ENCODE results near the gene HPSE2.

The HPSE2 gene

DNA sequence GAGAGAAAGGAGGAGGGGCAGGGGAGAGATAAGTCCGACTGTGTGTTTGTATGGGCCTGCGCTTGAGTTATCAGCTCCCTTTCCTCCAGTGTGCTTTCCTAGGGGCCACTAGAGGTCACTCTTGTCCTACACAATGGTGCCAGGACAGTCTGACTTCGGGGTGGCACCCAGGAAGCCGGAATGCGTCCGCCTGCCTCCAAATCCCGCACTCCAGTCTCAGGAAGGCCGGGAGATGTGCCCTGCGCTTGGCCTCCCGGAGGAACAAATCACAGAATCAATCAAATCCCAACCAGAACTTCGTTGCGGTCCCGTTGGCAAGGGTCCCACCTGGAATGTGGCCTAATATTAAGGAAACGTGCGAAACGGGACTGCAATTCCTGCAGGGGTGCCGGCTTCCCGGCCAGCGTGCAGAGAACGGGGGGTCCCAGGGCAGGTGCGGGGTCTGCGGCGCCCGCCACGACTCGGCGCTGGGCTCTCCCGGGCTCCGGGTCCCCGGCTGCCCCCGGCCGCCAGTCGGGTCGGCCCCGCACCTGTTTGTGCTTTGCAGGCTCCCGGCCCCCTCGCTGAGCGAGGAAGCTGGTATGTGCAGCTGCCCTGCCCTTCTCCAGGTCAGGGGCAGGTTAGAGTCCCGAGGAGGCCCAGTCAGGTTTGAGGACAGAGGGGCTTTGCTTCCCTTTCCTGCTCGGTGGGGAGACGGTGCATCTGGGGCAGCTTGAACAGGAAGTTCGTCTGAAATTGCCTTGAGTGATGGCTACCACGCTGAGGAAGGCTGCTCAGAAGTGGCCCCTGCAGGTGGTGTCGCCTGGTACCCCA, 767.9 kb downstream of the HPSE2 start:
- H3K4me3 ChIP-seq (ENCODE audit: low read length), result no peak overlapping the region
- peak; percentile 60 for DNase-seq (ENCODE audit: low read depth, low spot score)

DNA sequence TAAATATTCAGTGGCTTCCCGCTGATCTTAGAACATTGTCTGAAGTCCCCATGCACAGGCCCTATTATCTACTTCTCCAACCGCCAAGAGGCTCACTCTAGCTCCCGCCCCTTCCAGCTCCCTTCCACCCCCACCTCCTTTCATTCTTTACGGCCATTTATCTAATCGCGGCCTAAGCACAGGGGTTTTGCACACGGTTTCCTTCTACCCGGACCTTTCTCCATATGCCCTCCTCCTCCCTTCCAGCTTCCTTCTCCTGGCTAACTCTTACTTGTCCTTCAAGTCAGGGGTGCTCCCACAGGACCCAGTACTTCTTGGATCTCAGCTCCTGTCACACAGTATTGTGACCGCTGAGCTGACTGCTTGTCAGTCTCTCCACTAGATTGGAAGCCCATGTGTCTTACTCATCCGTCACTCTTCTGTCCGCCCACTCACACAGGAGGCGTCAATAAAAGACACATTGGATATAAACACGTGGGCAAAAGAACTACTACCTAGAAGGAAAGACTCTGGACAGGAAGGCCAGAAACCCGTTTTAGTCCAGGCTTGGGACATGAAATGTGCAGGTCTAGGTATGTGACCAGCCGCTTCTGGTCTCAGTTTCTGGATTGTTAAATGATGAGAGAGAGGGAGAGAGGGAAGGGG, 768.7 kb downstream of the HPSE2 start:
- H3K4me3 ChIP-seq (ENCODE audit: low read length), result no peak overlapping the region
- DNase-seq (ENCODE audit: low read depth, low spot score), result no peak

DNA sequence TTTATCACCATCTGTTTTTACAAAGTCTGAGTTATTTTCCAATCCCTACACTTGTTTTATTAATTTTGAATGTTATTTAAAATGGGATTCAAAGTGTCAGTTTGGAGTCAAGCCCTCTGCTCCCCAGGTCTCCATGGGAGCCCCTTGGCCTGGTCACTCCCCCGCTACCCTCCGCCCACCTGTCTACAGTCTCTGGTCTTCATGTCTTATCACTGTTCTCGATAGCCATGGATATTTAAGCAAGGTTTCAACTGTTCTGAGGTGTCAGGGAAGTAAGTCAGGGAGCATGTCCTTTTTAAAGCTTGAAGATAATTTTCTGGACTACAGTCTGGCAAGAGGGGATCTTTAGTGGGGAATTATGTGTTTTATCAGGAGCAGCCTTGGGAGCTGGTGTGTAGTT, 769.8 kb downstream of the HPSE2 start:
- DNase-seq (ENCODE audit: low read depth, low spot score), result no peak
- H3K4me3 ChIP-seq (ENCODE audit: low read length), result no peak overlapping the region

GRCh38 chr10:98463976-98464754, 771.5 kb downstream of the HPSE2 start:
- DNase-seq (ENCODE audit: low read depth, low spot score), result no peak
- H3K4me3 ChIP-seq (ENCODE audit: low read length), result no peak overlapping the region

GRCh38 chr10:98463016-98463415, 772.6 kb downstream of the HPSE2 start:
- H3K4me3 ChIP-seq (ENCODE audit: low read length), result no peak overlapping the region

DNA sequence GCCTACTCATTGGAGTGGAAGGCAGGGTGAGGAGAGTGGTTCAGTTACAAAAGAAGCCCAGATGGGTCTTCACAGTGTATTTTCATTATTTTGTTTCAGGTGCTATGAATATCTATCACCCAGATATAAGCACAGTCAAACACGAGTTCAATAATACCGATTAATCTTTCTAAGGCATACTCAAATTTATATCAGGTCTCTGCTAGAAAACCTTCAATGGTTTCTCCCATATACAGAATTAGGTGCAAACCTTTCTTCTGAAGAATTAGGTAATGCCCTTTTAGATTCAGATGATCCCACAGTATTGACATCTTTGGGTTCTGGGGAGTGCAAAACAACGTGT, 774.2 kb downstream of the HPSE2 start:
- H3K4me3 ChIP-seq (ENCODE audit: low read length), result no peak overlapping the region
- DNase-seq (ENCODE audit: low read depth, low spot score), result no peak

More at GRCh38 chr10:98463016-98463415, 772.6 kb downstream of the HPSE2 start:
- no peak for DNase-seq (ENCODE audit: low read depth, low spot score)

- no peak overlapping the region for H3K4me3 ChIP-seq (ENCODE audit: low read length)
- DNase-seq (ENCODE audit: low read depth, low spot score), result no peak
Measured at GRCh38 chr10:98460837-98461499, 774.7 kb downstream of the HPSE2 start.

DNA sequence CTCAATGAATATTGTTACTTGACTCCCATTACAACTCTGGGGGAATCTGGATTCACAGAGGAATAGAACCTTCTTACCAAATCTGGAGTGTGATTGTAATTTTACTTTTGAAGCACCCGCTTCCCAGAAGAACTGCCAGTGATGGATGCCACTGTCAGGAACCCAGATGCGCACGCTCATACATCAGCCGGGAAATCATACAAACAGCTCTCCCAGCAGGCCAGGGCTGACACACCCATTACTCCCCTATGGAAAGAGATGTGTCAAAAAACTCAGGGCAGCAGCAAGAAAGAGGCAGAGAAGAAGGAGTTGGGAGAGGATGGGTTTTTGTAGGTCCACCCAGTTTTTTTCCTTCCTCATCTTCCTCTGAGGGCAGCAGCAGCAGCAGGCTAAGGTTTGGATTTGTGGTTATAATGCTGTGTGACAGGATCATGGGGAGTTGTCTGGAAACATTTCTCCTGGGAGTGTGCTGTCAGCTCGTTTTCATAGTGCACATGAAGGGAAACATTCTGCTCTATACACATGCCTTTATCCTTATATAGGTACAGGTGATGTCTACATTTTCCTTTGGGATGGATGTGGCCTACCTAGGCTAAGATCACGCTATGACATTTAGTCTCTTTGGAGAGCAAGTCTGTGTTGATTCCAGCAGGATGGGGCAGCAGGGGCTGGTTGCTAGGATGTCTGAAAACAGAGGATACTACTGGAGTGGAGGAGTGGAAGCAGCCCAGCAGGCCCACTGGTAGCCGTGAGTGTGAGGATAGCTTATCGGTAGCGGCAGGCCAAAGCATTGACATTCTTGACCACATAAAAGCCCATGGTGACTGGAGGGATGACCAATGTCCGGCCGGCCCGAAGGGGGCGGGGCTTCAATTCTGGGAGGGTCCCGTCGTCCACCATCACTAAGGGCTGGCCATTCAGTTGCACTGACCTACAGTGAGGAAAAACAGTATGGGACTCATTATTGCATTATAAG, 776.6 kb downstream of the HPSE2 start:
- DNase-seq (ENCODE audit: low read depth, low spot score), result no peak
- H3K4me3 ChIP-seq (ENCODE audit: low read length), result no peak overlapping the region

GRCh38 chr10:98457721-98458120, 777.9 kb downstream of the HPSE2 start:
- H3K4me3 ChIP-seq (ENCODE audit: low read length), result no peak overlapping the region
- no peak for DNase-seq (ENCODE audit: low read depth, low spot score)

DNA sequence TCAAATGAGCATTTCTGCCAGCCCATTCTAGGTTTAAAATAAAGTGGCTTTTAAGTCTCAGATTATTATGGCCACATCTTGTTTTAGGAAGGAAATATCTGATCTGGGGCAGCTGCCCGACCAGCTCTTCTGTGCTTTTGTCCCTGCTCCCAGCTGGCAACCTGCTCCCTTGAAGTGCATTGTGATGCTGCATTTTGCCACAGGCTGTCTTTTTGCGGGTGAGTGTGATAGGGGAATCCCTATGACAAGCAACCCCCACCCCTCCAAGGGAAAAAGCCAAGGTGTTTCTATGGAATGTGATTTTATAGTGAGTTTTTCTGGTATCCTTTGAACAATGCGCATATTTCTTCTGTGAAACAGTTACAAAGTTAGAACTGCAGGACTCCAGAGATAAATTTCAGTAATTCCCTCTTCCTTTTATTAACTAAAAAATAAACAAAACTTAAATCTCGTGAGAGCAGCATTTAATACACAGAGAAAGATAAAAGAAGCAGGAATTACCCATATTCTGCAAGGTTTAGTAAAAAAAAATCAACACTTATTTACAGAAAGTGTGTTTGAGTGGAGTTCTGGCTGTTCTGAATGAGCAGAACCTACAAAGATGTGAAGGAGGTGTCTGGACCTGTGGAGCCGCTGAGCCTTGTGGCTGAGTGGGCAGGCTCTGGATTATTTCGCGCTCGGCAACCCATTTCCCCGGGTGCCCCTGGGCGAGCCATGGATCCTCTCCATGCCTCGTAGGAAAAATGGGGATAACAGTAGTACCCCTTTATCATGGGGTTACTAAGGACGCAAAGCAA, 778.8 kb downstream of the HPSE2 start:
- no peak overlapping the region for H3K4me3 ChIP-seq (ENCODE audit: low read length)
- DNase-seq (ENCODE audit: low read depth, low spot score), result no peak

GRCh38 chr10:98456043-98456570, 779.5 kb downstream of the HPSE2 start:
- no peak for DNase-seq (ENCODE audit: low read depth, low spot score)
- H3K4me3 ChIP-seq (ENCODE audit: low read length), result no peak overlapping the region

DNA sequence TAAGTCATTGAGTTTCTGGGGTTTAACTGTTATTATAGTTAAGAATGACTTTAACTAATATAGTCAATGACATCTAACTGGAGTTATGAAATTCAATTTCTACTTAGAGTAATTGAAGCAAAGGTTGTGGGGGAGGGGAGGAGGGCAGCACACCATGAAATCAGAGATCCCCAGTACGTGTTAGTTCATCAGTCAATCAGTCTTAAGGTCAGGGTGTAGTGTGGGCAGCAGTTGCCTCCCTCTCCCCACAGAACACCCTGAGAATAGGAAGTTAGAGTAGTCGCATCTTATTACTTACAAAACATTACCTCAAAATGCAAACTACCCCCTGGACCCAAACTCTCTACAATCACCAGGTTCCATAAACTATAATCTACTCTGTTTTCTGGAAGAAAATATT, 781.9 kb downstream of the HPSE2 start:
- H3K4me3 ChIP-seq (ENCODE audit: low read length), result no peak overlapping the region
- DNase-seq (ENCODE audit: low read depth, low spot score), result no peak

- H3K4me3 ChIP-seq (ENCODE audit: low read length), result no peak overlapping the region
- DNase-seq (ENCODE audit: low read depth, low spot score), result no peak
Measured at GRCh38 chr10:98450618-98451017, 785.0 kb downstream of the HPSE2 start.

- no peak overlapping the region for H3K4me3 ChIP-seq (ENCODE audit: low read length)
- no peak for DNase-seq (ENCODE audit: low read depth, low spot score)
Measured at GRCh38 chr10:98449287-98449686, 786.4 kb downstream of the HPSE2 start.

DNA sequence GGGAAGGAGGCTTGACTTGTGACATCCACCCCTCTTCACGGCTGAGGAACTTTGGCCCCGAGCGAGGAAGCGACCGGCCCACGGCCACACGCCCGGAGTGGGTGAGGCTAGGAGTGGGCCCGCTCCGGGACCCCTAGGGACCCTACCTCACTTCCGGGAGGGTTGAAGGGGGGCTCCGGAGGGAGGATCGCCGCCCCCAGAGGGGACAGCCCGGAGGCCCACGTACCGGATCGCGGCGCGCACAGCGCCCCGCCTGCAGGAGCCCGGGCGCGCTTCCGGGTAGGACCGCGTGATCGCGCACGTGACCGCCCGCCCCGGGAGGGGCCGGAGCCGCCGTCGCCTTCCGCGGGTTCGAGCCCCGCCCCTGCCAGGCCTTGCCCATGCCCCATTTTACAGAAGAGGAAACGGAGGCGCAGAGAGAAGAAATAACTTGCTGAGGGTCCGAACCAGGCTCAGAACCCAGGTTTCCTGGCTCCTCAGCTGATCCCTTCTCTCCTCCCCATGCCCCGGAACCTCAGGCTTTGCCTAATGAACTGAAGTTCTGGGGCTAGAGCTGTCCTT, 788.9 kb downstream of the HPSE2 start, which contains the start of gene HPS1:
HPS1 (minus strand) TSS at position 275 of the 561 bp plus-strand sequence. CDS start 3,695 bp downstream, outside the sequence.
- H3K4me3 ChIP-seq (ENCODE audit: low read length), result peak within 1 kb of the TSS; percentile 79
- peak; percentile 63 for DNase-seq (ENCODE audit: low read depth, low spot score)

DNA sequence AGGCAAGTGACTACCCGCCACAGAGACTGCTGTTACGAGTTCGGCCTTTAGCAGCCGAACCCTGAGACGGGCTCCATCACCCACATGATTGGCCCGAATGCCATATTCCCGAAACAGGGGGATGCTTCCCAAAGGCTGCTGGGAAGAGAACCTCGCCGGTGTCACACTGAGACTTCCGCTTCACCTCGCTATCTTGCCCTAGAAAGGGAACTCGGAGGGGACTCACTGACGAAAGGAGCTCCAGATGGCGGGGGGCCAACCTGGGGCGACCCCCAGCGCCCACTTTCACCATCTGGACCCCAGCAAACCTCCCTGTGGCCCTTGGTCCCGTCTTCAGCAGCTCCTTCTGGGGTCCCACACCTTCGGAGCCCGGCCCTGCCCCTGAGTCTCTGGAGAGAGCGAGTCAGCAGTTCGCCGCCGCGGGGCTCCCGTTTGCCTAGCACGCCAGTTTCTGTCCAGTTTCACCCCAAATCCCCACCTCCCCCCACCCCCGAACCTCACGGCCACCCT, 789.4 kb downstream of the HPSE2 start:
- no peak for DNase-seq (ENCODE audit: low read depth, low spot score)
- H3K4me3 ChIP-seq (ENCODE audit: low read length), result peak overlapping the region; percentile 79
